Measurements from ENCODE around the gene QPCTL.

Gene QPCTL

DNA sequence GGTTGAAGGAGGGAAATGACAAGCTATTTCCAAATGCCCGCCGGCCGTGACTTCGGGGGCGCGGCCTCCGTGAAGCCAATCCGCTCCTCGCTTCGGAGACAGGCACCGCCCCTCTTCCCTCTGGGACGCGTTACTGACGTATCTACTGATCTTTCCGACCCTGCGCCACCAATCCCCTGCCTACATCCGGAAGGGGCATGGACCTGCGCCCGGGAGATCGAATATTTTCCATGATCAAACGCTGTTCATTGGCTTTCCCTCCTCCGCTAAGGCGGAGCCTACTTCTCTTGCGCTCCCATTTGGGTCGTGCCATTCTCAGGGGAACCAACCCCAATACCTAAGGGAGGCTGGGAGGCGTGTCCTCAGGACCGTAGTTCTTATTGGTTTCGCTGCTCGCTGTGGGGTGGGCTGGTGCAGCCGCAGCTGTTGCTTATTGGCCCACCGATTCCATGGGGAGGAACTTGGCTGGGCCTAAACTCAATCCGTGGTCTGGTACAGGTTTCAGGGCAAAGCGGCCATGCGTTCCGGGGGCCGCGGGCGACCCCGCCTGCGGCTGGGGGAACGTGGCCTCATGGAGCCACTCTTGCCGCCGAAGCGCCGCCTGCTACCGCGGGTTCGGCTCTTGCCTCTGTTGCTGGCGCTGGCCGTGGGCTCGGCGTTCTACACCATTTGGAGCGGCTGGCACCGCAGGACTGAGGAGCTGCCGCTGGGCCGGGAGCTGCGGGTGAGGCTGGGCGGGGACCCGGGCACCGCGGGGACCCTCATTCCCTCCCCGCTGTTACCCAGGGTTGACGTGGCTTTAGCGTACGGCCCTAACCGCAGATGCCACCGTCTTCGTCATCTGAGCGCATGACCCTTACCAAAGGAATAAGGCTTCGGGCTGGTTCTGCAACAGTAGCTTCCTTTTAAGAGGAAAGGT, at the start of gene QPCTL:
Gene QPCTL (plus strand): TSS at position 480 of the 919 bp plus-strand sequence. CDS start 38 bp downstream, at position 518.
- TF ChIP-seq, protein P1, sequence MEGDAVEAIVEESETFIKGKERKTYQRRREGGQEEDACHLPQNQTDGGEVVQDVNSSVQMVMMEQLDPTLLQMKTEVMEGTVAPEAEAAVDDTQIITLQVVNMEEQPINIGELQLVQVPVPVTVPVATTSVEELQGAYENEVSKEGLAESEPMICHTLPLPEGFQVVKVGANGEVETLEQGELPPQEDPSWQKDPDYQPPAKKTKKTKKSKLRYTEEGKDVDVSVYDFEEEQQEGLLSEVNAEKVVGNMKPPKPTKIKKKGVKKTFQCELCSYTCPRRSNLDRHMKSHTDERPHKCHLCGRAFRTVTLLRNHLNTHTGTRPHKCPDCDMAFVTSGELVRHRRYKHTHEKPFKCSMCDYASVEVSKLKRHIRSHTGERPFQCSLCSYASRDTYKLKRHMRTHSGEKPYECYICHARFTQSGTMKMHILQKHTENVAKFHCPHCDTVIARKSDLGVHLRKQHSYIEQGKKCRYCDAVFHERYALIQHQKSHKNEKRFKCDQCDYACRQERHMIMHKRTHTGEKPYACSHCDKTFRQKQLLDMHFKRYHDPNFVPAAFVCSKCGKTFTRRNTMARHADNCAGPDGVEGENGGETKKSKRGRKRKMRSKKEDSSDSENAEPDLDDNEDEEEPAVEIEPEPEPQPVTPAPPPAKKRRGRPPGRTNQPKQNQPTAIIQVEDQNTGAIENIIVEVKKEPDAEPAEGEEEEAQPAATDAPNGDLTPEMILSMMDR (conservative IDR thresholded peaks at IDR 0.05; ENCODE audit: control insufficient read depth, insufficient read depth, low read depth, low read length): no peak
- DNase-seq (ENCODE audit: low read depth): peak; percentile 99
- H3K4me3 ChIP-seq (ENCODE audit: control insufficient read depth, low read depth, low read length): peak within 1 kb of the TSS; percentile 95

DNA sequence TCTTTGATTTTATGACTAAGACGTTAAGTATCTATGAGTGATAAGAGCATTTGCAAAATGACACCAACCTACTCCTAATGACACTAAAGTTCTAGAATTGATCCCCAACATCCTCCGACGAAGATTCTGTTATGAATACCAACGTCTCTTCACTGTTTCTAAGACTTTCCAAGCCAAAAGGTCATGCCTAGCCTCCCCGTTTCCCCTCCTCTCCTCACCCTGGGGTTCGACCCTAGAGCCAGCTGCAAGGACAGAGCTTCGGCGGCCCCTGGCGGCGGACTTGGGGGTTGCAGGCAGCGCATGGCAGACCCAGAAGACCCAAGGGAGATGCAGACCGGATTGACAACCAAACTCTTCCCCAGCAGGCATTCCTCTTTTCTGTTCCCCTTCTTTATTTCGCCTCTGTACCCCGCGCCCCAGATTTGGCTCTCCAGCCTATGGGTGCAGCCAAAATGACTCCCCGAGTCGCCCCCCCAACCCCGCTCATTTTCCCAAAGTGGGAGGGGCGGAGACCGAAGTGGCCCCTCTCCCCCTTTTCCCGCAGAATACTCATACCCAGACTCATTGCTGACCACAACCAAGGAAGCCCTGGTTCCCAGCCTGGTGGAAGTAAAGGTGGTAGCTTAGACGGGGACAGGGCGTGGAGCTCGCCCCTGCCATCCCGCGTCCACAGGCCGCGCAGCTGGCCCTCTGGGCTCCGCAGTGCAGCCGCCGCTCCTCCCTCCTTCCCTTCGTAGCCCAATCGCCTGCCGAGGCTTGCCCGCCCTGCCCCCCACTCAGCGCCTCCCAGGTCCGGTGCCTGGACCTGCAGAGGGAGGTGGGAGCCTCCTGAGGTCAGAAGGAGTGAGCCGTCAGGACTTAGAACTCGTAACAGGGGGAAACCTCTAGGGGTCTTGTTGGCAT, 49.2 kb upstream of the QPCTL start:
- no peak overlapping the region for H3K4me3 ChIP-seq (ENCODE audit: control insufficient read depth, low read depth, low read length)
- peak; percentile 69 for DNase-seq (ENCODE audit: low read depth)
- TF ChIP-seq, protein P1 (conservative IDR thresholded peaks at IDR 0.05; ENCODE audit: control insufficient read depth, insufficient read depth, low read depth, low read length): peak; percentile 99

DNA sequence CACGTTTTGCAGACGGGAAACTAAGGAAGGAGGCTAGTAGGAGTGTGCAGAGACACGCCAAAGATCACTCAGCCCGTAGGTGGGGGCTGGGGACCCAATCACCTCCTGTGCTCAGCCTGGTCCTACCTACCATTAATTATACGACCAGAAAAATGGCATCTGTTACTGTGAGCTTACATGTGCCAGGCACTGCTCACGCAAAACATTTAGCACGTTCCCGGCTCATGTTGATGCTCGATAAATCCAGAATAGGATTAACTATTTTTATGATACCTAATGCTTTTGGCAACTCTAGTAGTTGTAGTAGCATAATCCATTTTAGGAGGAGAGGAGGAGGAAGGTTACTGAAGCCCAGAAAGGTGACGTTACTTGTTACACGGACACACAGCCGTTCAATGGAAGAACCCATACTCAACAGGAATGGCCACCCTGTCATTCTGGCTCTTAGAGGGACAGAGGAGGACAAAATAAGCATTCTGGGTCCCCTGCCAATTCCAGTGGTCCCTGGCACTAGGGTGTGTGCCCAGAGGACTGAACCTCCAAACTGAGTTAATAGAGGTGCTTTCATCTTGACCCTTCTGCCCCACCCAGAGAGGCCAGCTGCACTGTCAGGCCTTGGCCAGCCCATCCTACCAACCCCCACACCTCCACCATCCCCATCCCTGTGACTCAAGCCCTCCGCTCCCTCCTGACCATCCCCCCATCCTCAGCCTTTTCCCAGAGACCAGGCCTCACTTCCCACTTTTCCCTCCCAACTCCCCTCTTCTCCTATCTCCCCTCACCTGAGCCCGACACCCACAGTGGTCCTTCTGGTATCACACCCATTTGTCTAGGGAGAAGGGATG, 48.3 kb upstream of the QPCTL start:
- TF ChIP-seq, protein P1 (conservative IDR thresholded peaks at IDR 0.05; ENCODE audit: control insufficient read depth, insufficient read depth, low read depth, low read length): no peak
- DNase-seq (ENCODE audit: low read depth): no peak
- no peak overlapping the region for H3K4me3 ChIP-seq (ENCODE audit: control insufficient read depth, low read depth, low read length)

DNA sequence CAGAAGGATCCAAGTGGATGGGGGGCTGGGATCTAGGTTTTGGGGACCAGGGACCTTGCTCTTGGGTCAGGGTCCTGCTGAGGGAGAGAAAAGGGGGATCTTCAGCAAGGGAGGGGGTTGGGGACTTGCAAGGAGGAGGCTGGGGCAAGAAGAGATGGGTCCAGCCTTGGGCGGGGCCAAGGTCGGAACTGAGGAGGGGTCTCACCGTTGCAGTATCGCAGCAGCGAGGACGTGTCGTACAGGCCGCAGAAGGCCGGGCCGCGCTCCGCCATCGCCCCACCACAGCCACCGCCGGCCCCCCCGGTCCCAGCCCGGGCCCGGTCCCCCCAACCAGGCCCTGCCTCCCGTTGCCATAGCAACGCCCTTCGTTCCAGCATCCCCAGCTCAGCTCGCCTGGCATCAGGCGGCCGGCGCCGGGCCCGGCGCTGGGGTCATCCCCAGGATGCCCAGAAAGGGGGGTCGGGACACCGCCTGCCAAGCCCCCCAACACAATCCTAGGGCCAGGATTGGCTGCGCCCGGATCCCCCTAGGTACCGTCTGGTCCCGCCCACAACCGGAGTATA, 47.3 kb upstream of the QPCTL start:
- peak overlapping the region; percentile 57 for H3K4me3 ChIP-seq (ENCODE audit: control insufficient read depth, low read depth, low read length)
- TF ChIP-seq, protein P1 (conservative IDR thresholded peaks at IDR 0.05; ENCODE audit: control insufficient read depth, insufficient read depth, low read depth, low read length): no peak
- DNase-seq (ENCODE audit: low read depth): no peak

DNA sequence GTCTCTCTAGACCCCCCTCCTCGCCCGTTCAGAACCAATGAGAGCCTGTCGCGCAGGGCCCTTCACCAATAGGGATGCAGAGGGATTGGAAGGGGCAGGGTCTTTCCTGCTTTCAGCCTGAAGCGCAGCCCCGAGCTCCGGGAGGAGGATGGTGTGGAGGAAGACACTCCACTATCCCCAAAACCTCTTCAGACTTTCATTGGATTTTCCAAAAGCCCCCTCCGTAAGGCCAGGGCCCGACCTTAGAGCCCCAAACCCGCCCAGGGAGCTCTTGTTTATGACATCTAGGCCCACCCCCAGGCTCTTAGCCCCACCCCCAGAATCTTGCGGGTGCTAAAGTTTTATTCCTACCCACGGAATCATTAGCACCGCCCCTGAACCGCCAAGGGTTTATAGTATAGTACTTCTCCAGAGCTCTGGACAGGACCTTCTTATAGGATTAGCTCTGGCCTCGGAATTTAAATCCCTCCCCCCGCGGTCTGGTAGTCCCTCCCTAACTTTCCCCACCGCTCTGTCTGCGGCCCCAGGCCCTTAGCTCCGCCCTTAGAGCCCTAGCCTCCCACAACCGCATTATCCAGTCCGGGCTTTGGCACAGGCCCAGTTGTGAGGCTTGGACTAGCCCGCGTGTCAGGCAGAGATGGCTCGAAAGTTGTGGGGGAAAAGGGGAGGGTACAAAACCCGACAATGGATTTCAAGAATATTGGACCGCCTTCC, 46.7 kb upstream of the QPCTL start:
- peak overlapping the region; percentile 57 for H3K4me3 ChIP-seq (ENCODE audit: control insufficient read depth, low read depth, low read length)
- TF ChIP-seq, protein P1 (conservative IDR thresholded peaks at IDR 0.05; ENCODE audit: control insufficient read depth, insufficient read depth, low read depth, low read length): no peak
- peak; percentile 74 for DNase-seq (ENCODE audit: low read depth)

All from fibroblast of mammary gland (primary cell).